ENCODE results near the gene SCN7A.

- TF ChIP-seq CTCF (IDR thresholded peaks at IDR 0.05; ENCODE audit: low read depth, low read length, missing input control) = no peak
- no peak for TF ChIP-seq YY1 (IDR thresholded peaks at IDR 0.05)
- TF ChIP-seq ZBTB33 (IDR thresholded peaks at IDR 0.05) = no peak
- no peak for TF ChIP-seq REST (IDR thresholded peaks at IDR 0.05)
- no peak for TF ChIP-seq ATF3 (IDR thresholded peaks at IDR 0.05)
Observed at GRCh38 chr2:166520604-166521003, 26.6 kb upstream of the SCN7A start.
